CD8-positive, alpha-beta memory T cell (primary cell): Measurements from ENCODE around the gene GHRL. TPM values are rescaled to one million over a fixed set of nuclear protein-coding genes. Genes with fewer than 3 reads are reported as not detected.

Source experiments
- CTCF ChIA-PET: fragments of 350-600 bp; sonication (Branson Sonifier 250); formaldehyde crosslinking; loops from one replicate; lab custom pipeline; 2021; ENCODE audit warnings: antibody characterized with exemption; lab: Charles Lee
- POLR2A ChIA-PET: fragments of 350-600 bp; sonication (Branson Sonifier 250); formaldehyde crosslinking; loops from one replicate; lab custom pipeline; 2021; ENCODE audit warnings: antibody characterized with exemption; lab: Charles Lee
- DNase-seq, 5 donors: peaks; one replicate each; pipeline versions ENCODE4 v3.0.0 to v3.0.0-alpha.2; 2020 to 2022; ENCODE audit warnings: mixed read lengths in 1 of 5
- H3K27ac ChIP-seq: one replicate; pipeline ENCODE4 v1.7.0; 2013; ENCODE audit warnings: low read depth, mild to moderate bottlenecking, low read length, moderate library complexity
- H3K27me3 ChIP-seq: 2 replicates; pipeline ENCODE4 v1.7.0; 2013; ENCODE audit warnings: low read length, mild to moderate bottlenecking; ENCODE audit not compliant: insufficient read depth, poor library complexity, severe bottlenecking
- H3K36me3 ChIP-seq: 2 replicates; pipeline ENCODE4 v1.7.0; 2013; ENCODE audit warnings: mild to moderate bottlenecking, low read length, moderate library complexity; ENCODE audit not compliant: insufficient read depth
- H3K4me1 ChIP-seq: 2 replicates; pipeline ENCODE4 v1.7.0; 2013; ENCODE audit warnings: mild to moderate bottlenecking, low read length, moderate library complexity; ENCODE audit not compliant: insufficient read depth
- H3K4me3 ChIP-seq: 2 replicates; pipeline ENCODE4 v1.7.0; 2013; ENCODE audit warnings: mild to moderate bottlenecking, low read length
- H3K9me3 ChIP-seq: 2 replicates; pipeline ENCODE4 v1.7.0; 2013; ENCODE audit warnings: mild to moderate bottlenecking, low read length
- H3K27ac Mint-ChIP-seq, 8 donors: one replicate each; pipeline ENCODE4 v1.8.0; 2020 to 2021; ENCODE audit warnings: mixed read lengths in 8 of 8, mild to moderate bottlenecking in 6 of 8, inconsistent platforms in 3 of 8, moderate library complexity in 3 of 8
- H3K27me3 Mint-ChIP-seq, 2 donors: one replicate each; pipeline ENCODE4 v1.8.0; 2020 to 2021; ENCODE audit warnings: mixed read lengths in 2 of 2, mild to moderate bottlenecking in 1 of 2, moderate library complexity in 1 of 2
- H3K36me3 Mint-ChIP-seq, 3 donors: one replicate each; pipeline ENCODE4 v1.8.0; 2020 to 2021; ENCODE audit warnings: mixed read lengths in 3 of 3, inconsistent platforms in 1 of 3, mild to moderate bottlenecking in 1 of 3
- H3K4me1 Mint-ChIP-seq, 3 donors: one replicate each; pipeline ENCODE4 v1.8.0; 2020 to 2021; ENCODE audit warnings: mixed read lengths in 3 of 3, inconsistent platforms in 1 of 3, mild to moderate bottlenecking in 1 of 3
- H3K4me3 Mint-ChIP-seq, 7 donors: one replicate each; pipeline ENCODE4 v1.8.0; 2020 to 2021; ENCODE audit warnings: mixed read lengths in 7 of 7, mild to moderate bottlenecking in 6 of 7, moderate library complexity in 4 of 7, inconsistent platforms in 2 of 7
- H3K9me3 Mint-ChIP-seq, 5 donors: one replicate each; pipeline ENCODE4 v1.8.0; 2020 to 2022; ENCODE audit warnings: mixed read lengths in 5 of 5, mild to moderate bottlenecking in 3 of 5, moderate library complexity in 2 of 5, inconsistent platforms in 1 of 5
- polyA plus RNA-seq: library from polyadenylated mRNA; unstranded; fragments of 300-500 nt; fragmentation: Illumina TruSeq; gene quantifications from one replicate; pipeline ENCODE4 v1.2.3, GENCODE V29; 2021
- total RNA-seq, 2 experiments: library from RNA; stranded (reverse); gene quantifications; one replicate each; pipeline ENCODE4 v1.2.3, GENCODE V29; 2021

The GHRL gene
- total and polyA plus RNA-seq, 3 experiments from 2014 or later, result 0.16 to 0.69 TPM; not detected in 1

GRCh38 chr3:10315101-10315500, 22.4 kb upstream of the GHRL start:
- DNase-seq, result no peak
- H3K4me1 Mint-ChIP-seq, result peaks cover 19 to 36% (median 20%) of the 10 kb centered on the region in 3 donors
- Histone ChIP-seq H3K9me3 (no peaks in the 10 kb centered on the region), H3K4me3 (no peak overlapping the region), H3K4me1 (peaks cover 20% of the 10 kb centered on the region), H3K27ac (no peak overlapping the region), H3K36me3 (peaks cover 77% of the 10 kb centered on the region), H3K27me3 (no peaks in the 10 kb centered on the region)
- POLR2A ChIA-PET, result interaction anchor here (0.6 kb wide), 1 partner anchor 374 kb away, joined by 7 read pairs; no protein-coding TSS in a partner anchor
- H3K27ac Mint-ChIP-seq, result no peak overlapping the region
- H3K36me3 Mint-ChIP-seq, result peaks cover 0 to 84% (median 9%) of the 10 kb centered on the region in 3 donors
- CTCF ChIA-PET, result no interaction called here
- H3K27me3 Mint-ChIP-seq, result no peaks in the 10 kb centered on the region
- H3K9me3 Mint-ChIP-seq, result no peaks in the 10 kb centered on the region
- peak overlapping the region in 1 of 7 donors; percentile 71 for H3K4me3 Mint-ChIP-seq

DNA sequence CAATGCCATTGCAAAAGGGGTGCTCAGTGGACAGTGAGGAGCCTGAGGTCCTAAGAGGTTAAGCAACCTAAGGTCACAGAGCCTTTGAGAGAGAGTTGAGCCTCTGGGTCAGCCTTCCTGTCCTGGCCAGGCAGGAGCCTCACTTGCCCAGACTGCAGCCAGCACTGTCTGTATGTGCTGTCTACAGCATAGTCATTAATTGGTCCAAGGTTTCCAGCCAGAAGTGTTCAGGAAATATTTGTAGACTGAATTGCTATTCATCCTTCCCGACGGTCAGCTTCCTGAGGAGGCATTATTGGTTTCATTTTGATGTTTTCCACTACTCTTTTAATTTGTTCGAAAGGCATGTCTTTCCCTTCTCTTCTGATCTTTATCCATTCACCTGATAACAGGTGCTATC, 20.1 kb upstream of the GHRL start:
- no peaks in the 10 kb centered on the region for H3K27me3 ChIP-seq
- peaks cover 3% of the 10 kb centered on the region for H3K4me1 ChIP-seq
- H3K27ac ChIP-seq, result no peak overlapping the region
- peak overlapping the region in 2 of 8 donors; percentile 11 to 48 for H3K27ac Mint-ChIP-seq
- no peaks in the 10 kb centered on the region for H3K9me3 ChIP-seq
- POLR2A ChIA-PET, result no interaction called here
- no peaks in the 10 kb centered on the region for H3K9me3 Mint-ChIP-seq
- peaks cover 70% of the 10 kb centered on the region for H3K36me3 ChIP-seq
- peaks cover 0 to 91% (median 12%) of the 10 kb centered on the region in 3 donors for H3K36me3 Mint-ChIP-seq
- CTCF ChIA-PET, result no interaction called here
- H3K4me3 Mint-ChIP-seq, result no peak overlapping the region
- no peaks in the 10 kb centered on the region for H3K27me3 Mint-ChIP-seq
- no peak for DNase-seq
- no peak overlapping the region for H3K4me3 ChIP-seq
- peaks cover 0 to 16% (median 4%) of the 10 kb centered on the region in 3 donors for H3K4me1 Mint-ChIP-seq

DNA sequence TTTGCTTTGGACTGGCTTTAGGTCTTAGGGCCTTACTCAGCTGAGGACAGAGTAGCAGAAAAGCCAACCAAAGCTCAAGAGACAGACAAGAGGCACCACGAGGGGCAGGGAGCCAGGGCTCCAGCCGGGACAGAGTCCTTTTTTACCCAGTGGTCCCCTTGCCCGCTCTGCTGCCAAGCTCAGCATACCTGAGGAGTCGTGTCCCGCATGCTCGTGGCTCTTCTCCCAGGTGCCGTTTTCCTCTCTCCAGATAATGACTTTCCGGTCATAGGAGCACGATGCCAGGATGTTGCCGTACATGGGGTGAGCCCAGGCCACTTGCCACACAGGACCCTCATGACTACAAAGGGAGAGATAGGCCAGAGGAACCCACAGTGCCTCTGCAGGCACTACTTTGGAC, 19.6 kb upstream of the GHRL start:
- H3K27ac Mint-ChIP-seq, result peak overlapping the region in 3 of 8 donors; percentile 11 to 88 (median 36)
- POLR2A ChIA-PET, result no interaction called here
- no peak overlapping the region for H3K4me3 Mint-ChIP-seq

GRCh38 chr3:10311710-10312109, 19.0 kb upstream of the GHRL start:
- Mint-ChIP-seq H3K9me3 (no peaks in the 10 kb centered on the region), H3K27me3 (no peaks in the 10 kb centered on the region), H3K27ac (peak overlapping the region in 1 of 8 donors; percentile 17), H3K4me1 (peaks cover 0 to 9% (median 2%) of the 10 kb centered on the region in 3 donors), H3K36me3 (peaks cover 0 to 90% (median 12%) of the 10 kb centered on the region in 3 donors), H3K4me3 (no peak overlapping the region)
- no peaks in the 10 kb centered on the region for H3K4me1 ChIP-seq
- no peak for DNase-seq
- H3K27me3 ChIP-seq, result no peaks in the 10 kb centered on the region
- H3K36me3 ChIP-seq, result peaks cover 66% of the 10 kb centered on the region
- ChIA-PET POLR2A (no interaction called here), CTCF (interaction anchor here (0.9 kb wide), 1 partner anchor 9 kb away, joined by 3 read pairs; the partner anchor contains the start of gene SEC13)
- no peak overlapping the region for H3K27ac ChIP-seq
- H3K4me3 ChIP-seq, result no peak overlapping the region
- no peaks in the 10 kb centered on the region for H3K9me3 ChIP-seq

More for the DNA sequence above, 19.6 kb upstream of the GHRL start:
- H3K27me3 Mint-ChIP-seq, result no peaks in the 10 kb centered on the region
- Histone ChIP-seq H3K9me3 (no peaks in the 10 kb centered on the region), H3K27ac (no peak overlapping the region), H3K36me3 (peaks cover 70% of the 10 kb centered on the region), H3K4me3 (no peak overlapping the region), H3K27me3 (no peaks in the 10 kb centered on the region), H3K4me1 (no peaks in the 10 kb centered on the region)
- no peaks in the 10 kb centered on the region for H3K9me3 Mint-ChIP-seq
- DNase-seq, result no peak
- peaks cover 0 to 91% (median 12%) of the 10 kb centered on the region in 3 donors for H3K36me3 Mint-ChIP-seq
- CTCF ChIA-PET, result no interaction called here
- H3K4me1 Mint-ChIP-seq, result peaks cover 0 to 11% (median 3%) of the 10 kb centered on the region in 3 donors

GRCh38 chr3:10310578-10310977, 17.8 kb upstream of the GHRL start:
- DNase-seq, result no peak
- H3K4me3 Mint-ChIP-seq, result no peak overlapping the region
- peak overlapping the region in 1 of 8 donors; percentile 39 for H3K27ac Mint-ChIP-seq
- H3K9me3 ChIP-seq, result no peaks in the 10 kb centered on the region
- no peak overlapping the region for H3K27ac ChIP-seq
- no peaks in the 10 kb centered on the region for H3K27me3 ChIP-seq
- H3K36me3 ChIP-seq, result peaks cover 58% of the 10 kb centered on the region
- H3K4me3 ChIP-seq, result no peak overlapping the region
- peaks cover 0 to 90% (median 11%) of the 10 kb centered on the region in 3 donors for H3K36me3 Mint-ChIP-seq
- no peaks in the 10 kb centered on the region for H3K4me1 ChIP-seq
- ChIA-PET CTCF (no interaction called here), POLR2A (no interaction called here)
- no peaks in the 10 kb centered on the region for H3K9me3 Mint-ChIP-seq
- no peaks in the 10 kb centered on the region for H3K27me3 Mint-ChIP-seq
- H3K4me1 Mint-ChIP-seq, result peaks cover 0 to 9% (median 2%) of the 10 kb centered on the region in 3 donors

DNA sequence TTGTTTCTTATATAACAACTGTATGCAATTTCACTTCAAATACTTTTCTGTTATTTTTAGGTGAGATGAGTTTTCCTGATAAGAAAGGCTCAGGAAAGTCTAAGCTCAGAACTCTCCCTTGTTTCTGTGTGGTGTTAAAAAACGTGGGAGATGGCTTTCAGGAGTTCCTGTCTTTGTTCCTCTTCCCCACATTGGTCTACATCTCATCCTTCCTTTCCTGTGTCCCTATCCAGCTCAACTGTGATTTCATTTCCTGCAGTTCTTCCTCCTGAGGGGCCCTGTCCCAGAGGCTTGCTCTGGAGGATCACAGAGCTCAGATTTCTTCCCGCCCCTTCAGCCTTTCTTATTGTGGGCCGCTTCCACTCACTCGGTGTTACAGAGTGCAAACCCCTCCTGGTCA, 17.0 kb upstream of the GHRL start:
- POLR2A ChIA-PET, result no interaction called here
- H3K4me1 ChIP-seq, result no peaks in the 10 kb centered on the region
- CTCF ChIA-PET, result no interaction called here
- H3K9me3 Mint-ChIP-seq, result no peaks in the 10 kb centered on the region
- no peak for DNase-seq
- H3K27me3 Mint-ChIP-seq, result no peaks in the 10 kb centered on the region
- peaks cover 0 to 6% (median 2%) of the 10 kb centered on the region in 3 donors for H3K4me1 Mint-ChIP-seq
- H3K27ac ChIP-seq, result no peak overlapping the region
- peaks cover 0 to 93% (median 8%) of the 10 kb centered on the region in 3 donors for H3K36me3 Mint-ChIP-seq
- H3K36me3 ChIP-seq, result peaks cover 60% of the 10 kb centered on the region
- no peak overlapping the region for H3K4me3 ChIP-seq
- no peak overlapping the region for H3K4me3 Mint-ChIP-seq
- no peaks in the 10 kb centered on the region for H3K9me3 ChIP-seq
- H3K27ac Mint-ChIP-seq, result peak overlapping the region in 6 of 8 donors; percentile 4 to 82 (median 40)
- H3K27me3 ChIP-seq, result no peaks in the 10 kb centered on the region

- Histone ChIP-seq H3K36me3 (peaks cover 60% of the 10 kb centered on the region), H3K4me1 (no peaks in the 10 kb centered on the region), H3K27ac (no peak overlapping the region), H3K27me3 (no peaks in the 10 kb centered on the region), H3K9me3 (no peaks in the 10 kb centered on the region), H3K4me3 (no peak overlapping the region)
- DNase-seq, result no peak
- no peaks in the 10 kb centered on the region for H3K4me1 Mint-ChIP-seq
- ChIA-PET CTCF (interaction anchor here (1.5 kb wide), 1 partner anchor 377 kb away, joined by 3 read pairs; no protein-coding TSS in a partner anchor), POLR2A (no interaction called here)
- no peak overlapping the region for H3K27ac Mint-ChIP-seq
- no peak overlapping the region for H3K4me3 Mint-ChIP-seq
- H3K27me3 Mint-ChIP-seq, result no peaks in the 10 kb centered on the region
- peaks cover 0 to 93% (median 5%) of the 10 kb centered on the region in 3 donors for H3K36me3 Mint-ChIP-seq
- no peaks in the 10 kb centered on the region for H3K9me3 Mint-ChIP-seq
These were observed 15.9 kb upstream of the GHRL start for GRCh38 chr3:10308678-10309077.

GRCh38 chr3:10306156-10306555, 13.4 kb upstream of the GHRL start:
- Mint-ChIP-seq H3K4me3 (no peak overlapping the region), H3K9me3 (no peaks in the 10 kb centered on the region), H3K4me1 (no peaks in the 10 kb centered on the region), H3K36me3 (peaks cover 0 to 93% (median 11%) of the 10 kb centered on the region in 3 donors), H3K27ac (peak overlapping the region in 3 of 8 donors; percentile 34 to 79 (median 39)), H3K27me3 (no peaks in the 10 kb centered on the region)
- Histone ChIP-seq H3K27ac (no peak overlapping the region), H3K9me3 (no peaks in the 10 kb centered on the region), H3K4me3 (no peak overlapping the region), H3K36me3 (peaks cover 53% of the 10 kb centered on the region), H3K27me3 (no peaks in the 10 kb centered on the region), H3K4me1 (no peaks in the 10 kb centered on the region)
- ChIA-PET CTCF (no interaction called here), POLR2A (no interaction called here)
- DNase-seq, result no peak
